Panc1 (cell line): ENCODE results near the gene FAM180B. TPM values are rescaled to one million over a fixed set of nuclear protein-coding genes. Genes with fewer than 3 reads are reported as not detected.
A peak's percentile ranks its signal among the peaks of the same experiment; 100 is the strongest.

Experiments
- ATAC-seq: fragments of 200-7000 bp; cut with Tn5 transposase; 2 replicates; pipeline ENCODE4 v1.9.1; 2020; ENCODE audit warnings: mild to moderate bottlenecking, moderate library complexity
- BruUV-seq: library from RNA; stranded (reverse); fragments of 400-500 nt; replicated peaks from 2 replicates; lab custom pipeline; 2021; lab: Mats Ljungman, UMichigan
- CTCF ChIA-PET: fragments of 300-600 bp; sonication (Branson Sonifier 250); formaldehyde crosslinking; loops from one replicate; lab custom pipeline; 2022; ENCODE audit warnings: antibody characterized with exemption; lab: Charles Lee
- POLR2A ChIA-PET: fragments of 300-600 bp; sonication (Branson Sonifier 250); formaldehyde crosslinking; loops from one replicate; lab custom pipeline; 2022; ENCODE audit warnings: antibody characterized with exemption; lab: Charles Lee
- DNase-seq: peaks from one replicate; pipeline ENCODE4 v3.0.0-alpha.2; 2010; ENCODE audit warnings: low read depth, low spot score
- H3K27ac ChIP-seq: 2 replicates; pipeline ENCODE4 v1.5.1; 2011; ENCODE audit warnings: mild to moderate bottlenecking, low read length, inconsistent platforms
- H3K27me3 ChIP-seq: fragments of 200-500 bp; sonication (Bioruptor generic); 2 replicates; pipeline ENCODE4 v1.6.0; 2014; ENCODE audit warnings: low read length, inconsistent platforms; ENCODE audit not compliant: control insufficient read depth, insufficient read depth
- H3K36me3 ChIP-seq: fragments of 200-500 bp; sonication (Bioruptor generic); 2 replicates; pipeline ENCODE4 v1.5.1; 2014; ENCODE audit warnings: inconsistent platforms, mild to moderate bottlenecking, low read length, moderate library complexity; ENCODE audit not compliant: control insufficient read depth, insufficient read depth
- H3K4me1 ChIP-seq: 2 replicates; pipeline ENCODE4 v1.5.1; 2011; ENCODE audit warnings: inconsistent platforms, mild to moderate bottlenecking, low read length, moderate library complexity; ENCODE audit not compliant: control insufficient read depth, insufficient read depth
- H3K4me3 ChIP-seq, 2 experiments: 2 replicates each; pipeline ENCODE4 v1.5.1; 2011 to 2012; ENCODE audit warnings: low read depth in 2 of 2, low read length in 2 of 2, mild to moderate bottlenecking in 2 of 2, inconsistent platforms in 1 of 2, moderate library complexity in 1 of 2
- H3K9me3 ChIP-seq: fragments of 200-500 bp; sonication (Bioruptor generic); 2 replicates; pipeline ENCODE4 v1.5.1; 2014; ENCODE audit warnings: low read depth, mild to moderate bottlenecking, inconsistent platforms, low read length, moderate library complexity; ENCODE audit not compliant: control insufficient read depth, insufficient read depth
- CTCF ChIP-seq: fragments of 450-650 bp; IDR thresholded peaks from 2 replicates; pipeline ENCODE4 v1.5.1; 2017; ENCODE audit warnings: mild to moderate bottlenecking
- POLR2AphosphoS5 ChIP-seq: IDR thresholded peaks from 2 replicates; pipeline ENCODE4 v1.6.1; 2012; ENCODE audit warnings: mild to moderate bottlenecking, low read depth, low read length, moderate library complexity
- REST ChIP-seq, 2 experiments: IDR thresholded peaks; 2 replicates each; pipeline ENCODE4 v1.6.1; 2011 to 2012; ENCODE audit warnings: low read depth in 2 of 2, control low read depth in 1 of 2, low read length in 1 of 2, mild to moderate bottlenecking in 1 of 2, moderate library complexity in 1 of 2; ENCODE audit not compliant: insufficient read depth in 1 of 2
- SIN3A ChIP-seq: IDR thresholded peaks from 2 replicates; pipeline ENCODE4 v1.6.1; 2012; ENCODE audit warnings: low read depth, mild to moderate bottlenecking, low read length, moderate library complexity, borderline replicate concordance; ENCODE audit not compliant: insufficient read depth
- TCF7L2 ChIP-seq: IDR thresholded peaks from 2 replicates; pipeline ENCODE4 v1.6.1; 2011; ENCODE audit warnings: mild to moderate bottlenecking, low read depth, low read length, inconsistent platforms
- in situ Hi-C: cut with HindIII; loops from 2 replicates; pipeline ENCODE4 v1.10.0; 2016; ENCODE audit warnings: low sequenced_read_pairs, low pct_unique_long_range_greater_than_20kb
- intact Hi-C: fragments of 100-400 bp; cut with micrococcal nuclease; formaldehyde crosslinking; loops from one replicate; pipeline ENCODE4 v1.10.0; 2022; ENCODE audit not compliant: unreplicated experiment
- total RNA-seq: library from RNA; stranded (reverse); gene quantifications from one replicate; pipeline ENCODE4 v1.2.1, GENCODE V29; 2021; ENCODE audit not compliant: unreplicated experiment

Gene FAM180B
- total RNA-seq, 1 experiment from 2014 or later, result not detected

- intact Hi-C loops (no loop called here), in situ Hi-C loops (no loop called here)
- peaks cover 20% of the 10 kb centered on the region for H3K4me1 ChIP-seq
- H3K27me3 ChIP-seq, result no peaks in the 10 kb centered on the region
- H3K27ac ChIP-seq, result no peak overlapping the region
- TSS peak; percentile 46 for BruUV-seq
- ChIA-PET CTCF (no interaction called here), POLR2A (interaction anchor here (0.7 kb wide), 1 partner anchor 38 kb away, joined by 4 read pairs; no protein-coding TSS in a partner anchor)
- ATAC-seq (no peak), DNase-seq (no peak)
- H3K4me3 ChIP-seq, result no peak overlapping the region
- TF ChIP-seq SIN3A (no peak), POLR2AphosphoS5 (no peak), CTCF (no peak), TCF7L2 (no peak), REST (IDR thresholded peaks at IDR 0.05; ENCODE audit: insufficient read depth in 1 of 2, low read depth in 2 of 2, low read length in 1 of 2) (no peak)
- no peaks in the 10 kb centered on the region for H3K36me3 ChIP-seq
- no peaks in the 10 kb centered on the region for H3K9me3 ChIP-seq
Measured at GRCh38 chr11:47538741-47539565, 47.5 kb upstream of the FAM180B start.

- Histone ChIP-seq H3K36me3 (no peaks in the 10 kb centered on the region), H3K4me1 (peaks cover 20% of the 10 kb centered on the region), H3K27ac (no peak overlapping the region), H3K27me3 (no peaks in the 10 kb centered on the region), H3K9me3 (no peaks in the 10 kb centered on the region), H3K4me3 (no peak overlapping the region)
- ChIA-PET POLR2A (no interaction called here), CTCF (no interaction called here)
- BruUV-seq, result no TSS peak
- in situ Hi-C loops, result no loop called here
- DNase-seq, result no peak
- TF ChIP-seq POLR2AphosphoS5 (no peak), REST (IDR thresholded peaks at IDR 0.05; ENCODE audit: insufficient read depth in 1 of 2, low read depth in 2 of 2, low read length in 1 of 2) (no peak), SIN3A (no peak), TCF7L2 (no peak), CTCF (no peak)
- intact Hi-C loops, result no loop called here
- peak; percentile 30 for ATAC-seq
Measured at GRCh38 chr11:47539681-47540039, 46.8 kb upstream of the FAM180B start.
